Neural cell (in vitro differentiated cells): ENCODE data around the gene KYNU. TPM values are rescaled to one million over a fixed set of nuclear protein-coding genes. Genes with fewer than 3 reads are reported as not detected.
"Not testable (repeated sequence)": the region's sequence is repeated elsewhere in the genome, so short reads cannot be mapped to it uniquely, and the experiment has no call there.

Experiments
- H2AFZ ChIP-seq: fragments of 200-600, 300-800 bp; sonication (generic), shearing (Covaris generic); 2 replicates; pipeline ENCODE4 v1.6.0; 2014; ENCODE audit warnings: low read depth, mild to moderate bottlenecking, antibody characterized with exemption, low read length, moderate library complexity
- H3F3A ChIP-seq: fragments of 200-600 bp; shearing (Covaris generic); 2 replicates; pipeline ENCODE4 v1.6.1; 2016; ENCODE audit warnings: mild to moderate bottlenecking, moderate library complexity, mixed read lengths, antibody characterized with exemption, low read length; ENCODE audit not compliant: insufficient read depth, poor library complexity, severe bottlenecking
- H3K27ac ChIP-seq: fragments of 200-600, 300-800 bp; sonication (generic), shearing (Covaris generic); 2 replicates; pipeline ENCODE4 v1.5.1; 2014; ENCODE audit warnings: mild to moderate bottlenecking, low read length, moderate library complexity
- H3K27me3 ChIP-seq: fragments of 300-800, 200-600 bp; sonication (generic), shearing (Covaris generic); 2 replicates; pipeline ENCODE4 v1.6.0; 2014; ENCODE audit warnings: mild to moderate bottlenecking, low read depth, low read length, moderate library complexity; ENCODE audit not compliant: insufficient read depth
- H3K36me3 ChIP-seq: fragments of 300-800, 200-600 bp; sonication (generic), shearing (Covaris generic); 2 replicates; pipeline ENCODE4 v1.5.1; 2014; ENCODE audit warnings: mild to moderate bottlenecking, antibody characterized with exemption, low read length, moderate library complexity; ENCODE audit not compliant: insufficient read depth
- H3K4me2 ChIP-seq: fragments of 300-800, 200-600 bp; sonication (generic), shearing (Covaris generic); 2 replicates; pipeline ENCODE4 v1.6.0; 2014; ENCODE audit warnings: mild to moderate bottlenecking, low read length
- H3K4me3 ChIP-seq: fragments of 300-800, 200-600 bp; sonication (generic), shearing (Covaris generic); 2 replicates; pipeline ENCODE4 v1.5.1; 2014; ENCODE audit warnings: mild to moderate bottlenecking, low read length, moderate library complexity
- H3K79me2 ChIP-seq: fragments of 200-600 bp; shearing (Covaris generic); replicated peaks from 2 replicates; pipeline ENCODE4 v1.6.0; 2014; ENCODE audit warnings: mild to moderate bottlenecking, low read length, moderate library complexity; ENCODE audit not compliant: insufficient read depth
- H3K9ac ChIP-seq: fragments of 300-800, 200-600 bp; sonication (generic), shearing (Covaris generic); 2 replicates; pipeline ENCODE4 v1.6.1; 2016; ENCODE audit warnings: mild to moderate bottlenecking, low read length, mixed read lengths
- H3K9me2 ChIP-seq: fragments of 200-600 bp; shearing (Covaris generic); 2 replicates; pipeline ENCODE4 v1.6.1; 2016; ENCODE audit warnings: mild to moderate bottlenecking, low read length, mixed read lengths; ENCODE audit not compliant: insufficient read depth
- H3K9me3 ChIP-seq: fragments of 200-600, 300-800 bp; sonication (generic), shearing (Covaris generic); 2 replicates; pipeline ENCODE4 v1.6.1; 2016; ENCODE audit warnings: mild to moderate bottlenecking, mixed run types, low read length, moderate library complexity, mixed read lengths
- H4K20me1 ChIP-seq: fragments of 200-600 bp; shearing (Covaris generic); 2 replicates; pipeline ENCODE4 v1.6.1; 2016; ENCODE audit warnings: mild to moderate bottlenecking, mixed run types; ENCODE audit not compliant: insufficient read depth
- EP300 ChIP-seq: fragments of 450-650 bp; conservative IDR thresholded peaks from 2 replicates; pipeline ENCODE4 v1.6.1; 2014; ENCODE audit warnings: antibody characterized with exemption, mild to moderate bottlenecking, moderate library complexity; ENCODE audit not compliant: poor library complexity, severe bottlenecking
- EZH2 ChIP-seq: fragments of 200-600, 300-800 bp; shearing (Covaris generic), sonication (generic); IDR thresholded peaks from 2 replicates; pipeline ENCODE4 v1.6.1; 2014; ENCODE audit warnings: antibody characterized with exemption, low read length, borderline replicate concordance, mild to moderate bottlenecking; ENCODE audit not compliant: insufficient read depth, poor library complexity, severe bottlenecking
- MXI1 ChIP-seq: fragments of 450-650 bp; conservative IDR thresholded peaks from 2 replicates; pipeline ENCODE4 v1.6.1; 2014; ENCODE audit warnings: antibody characterized with exemption, mild to moderate bottlenecking; ENCODE audit not compliant: poor library complexity, severe bottlenecking
- POLR2AphosphoS5 ChIP-seq: IDR thresholded peaks from 2 replicates; pipeline ENCODE4 v1.6.1; 2012
- RAD21 ChIP-seq: fragments of 450-650 bp; conservative IDR thresholded peaks from 2 replicates; pipeline ENCODE4 v1.6.1; 2014; ENCODE audit warnings: antibody characterized with exemption, mild to moderate bottlenecking, moderate library complexity
- SMC3 ChIP-seq: fragments of 450-650 bp; conservative IDR thresholded peaks from 2 replicates; pipeline ENCODE4 v1.6.1; 2014; ENCODE audit warnings: antibody characterized with exemption, mild to moderate bottlenecking, moderate library complexity; ENCODE audit not compliant: poor library complexity
- TAF1 ChIP-seq: IDR thresholded peaks from 2 replicates; pipeline ENCODE4 v1.6.1; 2012; ENCODE audit warnings: low read depth
- polyA plus RNA-seq: library from polyadenylated mRNA; depleted of rRNA; stranded (reverse); fragments of >200 nt; gene quantifications from 2 replicates; pipeline ENCODE4 v1.2.3, GENCODE V29; 2014
- TF ChIP-seq, protein P1 (sequence below): IDR thresholded peaks from 2 replicates; pipeline ENCODE4 v1.6.1; 2012; ENCODE audit warnings: borderline replicate concordance
- TF ChIP-seq, protein P2 (sequence below): fragments of 450-650 bp; IDR thresholded peaks from 2 replicates; pipeline ENCODE4 v1.5.1; 2014; ENCODE audit warnings: antibody characterized with exemption, mild to moderate bottlenecking, moderate library complexity; ENCODE audit not compliant: poor library complexity, severe bottlenecking

Gene KYNU
- polyA plus RNA-seq, 1 donor from 2014 or later: 0.25 TPM

GRCh38 chr2:142868229-142868762 is 9.2 kb upstream of the KYNU start:
- Histone ChIP-seq H2AFZ (no peak overlapping the region), H3K9me3 (no peaks in the 10 kb centered on the region), H3K79me2 (no peaks in the 10 kb centered on the region), H3K9me2 (no peaks in the 10 kb centered on the region), H4K20me1 (no peaks in the 10 kb centered on the region), H3K9ac (no peak overlapping the region), H3K36me3 (no peaks in the 10 kb centered on the region), H3K4me2 (no peak overlapping the region), H3F3A (no peaks in the 10 kb centered on the region), H3K27ac (no peak overlapping the region), H3K4me3 (no peak overlapping the region), H3K27me3 (no peaks in the 10 kb centered on the region)
- TF ChIP-seq, protein P1, sequence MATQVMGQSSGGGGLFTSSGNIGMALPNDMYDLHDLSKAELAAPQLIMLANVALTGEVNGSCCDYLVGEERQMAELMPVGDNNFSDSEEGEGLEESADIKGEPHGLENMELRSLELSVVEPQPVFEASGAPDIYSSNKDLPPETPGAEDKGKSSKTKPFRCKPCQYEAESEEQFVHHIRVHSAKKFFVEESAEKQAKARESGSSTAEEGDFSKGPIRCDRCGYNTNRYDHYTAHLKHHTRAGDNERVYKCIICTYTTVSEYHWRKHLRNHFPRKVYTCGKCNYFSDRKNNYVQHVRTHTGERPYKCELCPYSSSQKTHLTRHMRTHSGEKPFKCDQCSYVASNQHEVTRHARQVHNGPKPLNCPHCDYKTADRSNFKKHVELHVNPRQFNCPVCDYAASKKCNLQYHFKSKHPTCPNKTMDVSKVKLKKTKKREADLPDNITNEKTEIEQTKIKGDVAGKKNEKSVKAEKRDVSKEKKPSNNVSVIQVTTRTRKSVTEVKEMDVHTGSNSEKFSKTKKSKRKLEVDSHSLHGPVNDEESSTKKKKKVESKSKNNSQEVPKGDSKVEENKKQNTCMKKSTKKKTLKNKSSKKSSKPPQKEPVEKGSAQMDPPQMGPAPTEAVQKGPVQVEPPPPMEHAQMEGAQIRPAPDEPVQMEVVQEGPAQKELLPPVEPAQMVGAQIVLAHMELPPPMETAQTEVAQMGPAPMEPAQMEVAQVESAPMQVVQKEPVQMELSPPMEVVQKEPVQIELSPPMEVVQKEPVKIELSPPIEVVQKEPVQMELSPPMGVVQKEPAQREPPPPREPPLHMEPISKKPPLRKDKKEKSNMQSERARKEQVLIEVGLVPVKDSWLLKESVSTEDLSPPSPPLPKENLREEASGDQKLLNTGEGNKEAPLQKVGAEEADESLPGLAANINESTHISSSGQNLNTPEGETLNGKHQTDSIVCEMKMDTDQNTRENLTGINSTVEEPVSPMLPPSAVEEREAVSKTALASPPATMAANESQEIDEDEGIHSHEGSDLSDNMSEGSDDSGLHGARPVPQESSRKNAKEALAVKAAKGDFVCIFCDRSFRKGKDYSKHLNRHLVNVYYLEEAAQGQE: no peak
- TF ChIP-seq EP300 (no peak), POLR2AphosphoS5 (no peak), TAF1 (no peak), SMC3 (no peak), EZH2 (no peak), RAD21 (no peak), MXI1 (no peak)
- TF ChIP-seq, protein P2, sequence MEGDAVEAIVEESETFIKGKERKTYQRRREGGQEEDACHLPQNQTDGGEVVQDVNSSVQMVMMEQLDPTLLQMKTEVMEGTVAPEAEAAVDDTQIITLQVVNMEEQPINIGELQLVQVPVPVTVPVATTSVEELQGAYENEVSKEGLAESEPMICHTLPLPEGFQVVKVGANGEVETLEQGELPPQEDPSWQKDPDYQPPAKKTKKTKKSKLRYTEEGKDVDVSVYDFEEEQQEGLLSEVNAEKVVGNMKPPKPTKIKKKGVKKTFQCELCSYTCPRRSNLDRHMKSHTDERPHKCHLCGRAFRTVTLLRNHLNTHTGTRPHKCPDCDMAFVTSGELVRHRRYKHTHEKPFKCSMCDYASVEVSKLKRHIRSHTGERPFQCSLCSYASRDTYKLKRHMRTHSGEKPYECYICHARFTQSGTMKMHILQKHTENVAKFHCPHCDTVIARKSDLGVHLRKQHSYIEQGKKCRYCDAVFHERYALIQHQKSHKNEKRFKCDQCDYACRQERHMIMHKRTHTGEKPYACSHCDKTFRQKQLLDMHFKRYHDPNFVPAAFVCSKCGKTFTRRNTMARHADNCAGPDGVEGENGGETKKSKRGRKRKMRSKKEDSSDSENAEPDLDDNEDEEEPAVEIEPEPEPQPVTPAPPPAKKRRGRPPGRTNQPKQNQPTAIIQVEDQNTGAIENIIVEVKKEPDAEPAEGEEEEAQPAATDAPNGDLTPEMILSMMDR: no peak

DNA sequence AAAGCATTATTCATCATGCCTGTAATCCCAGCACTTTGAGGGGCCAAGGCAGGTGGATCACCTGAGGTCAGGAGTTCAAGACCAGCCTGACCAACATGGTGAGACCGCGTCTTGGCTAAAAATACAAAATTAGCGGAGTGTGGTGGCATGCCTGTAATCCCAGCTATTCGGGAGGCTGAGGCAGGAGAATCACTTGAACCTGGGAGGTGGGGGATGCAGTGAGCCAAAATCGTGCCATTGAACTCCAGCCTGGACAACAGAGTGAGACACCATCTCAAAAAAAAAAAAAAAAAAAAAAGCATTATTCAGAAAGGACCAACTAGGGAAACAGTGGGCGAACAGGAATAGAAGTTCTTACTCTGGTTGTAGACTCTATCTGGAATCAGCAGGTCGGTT is 8.4 kb upstream of the KYNU start:
- not testable (repeated sequence) for H3K27ac ChIP-seq, H3K36me3 ChIP-seq, H3K9me3 ChIP-seq, H3K4me2 ChIP-seq, H2AFZ ChIP-seq, H4K20me1 ChIP-seq, H3K4me3 ChIP-seq, H3K9me2 ChIP-seq, H3K27me3 ChIP-seq, H3K79me2 ChIP-seq, H3K9ac ChIP-seq, H3F3A ChIP-seq
